ENCODE measurements around the gene KRTAP10-5.
"Not testable (repeated sequence)": the region's sequence is repeated elsewhere in the genome, so short reads cannot be mapped to it uniquely, and the experiment has no call there.

Gene KRTAP10-5

DNA sequence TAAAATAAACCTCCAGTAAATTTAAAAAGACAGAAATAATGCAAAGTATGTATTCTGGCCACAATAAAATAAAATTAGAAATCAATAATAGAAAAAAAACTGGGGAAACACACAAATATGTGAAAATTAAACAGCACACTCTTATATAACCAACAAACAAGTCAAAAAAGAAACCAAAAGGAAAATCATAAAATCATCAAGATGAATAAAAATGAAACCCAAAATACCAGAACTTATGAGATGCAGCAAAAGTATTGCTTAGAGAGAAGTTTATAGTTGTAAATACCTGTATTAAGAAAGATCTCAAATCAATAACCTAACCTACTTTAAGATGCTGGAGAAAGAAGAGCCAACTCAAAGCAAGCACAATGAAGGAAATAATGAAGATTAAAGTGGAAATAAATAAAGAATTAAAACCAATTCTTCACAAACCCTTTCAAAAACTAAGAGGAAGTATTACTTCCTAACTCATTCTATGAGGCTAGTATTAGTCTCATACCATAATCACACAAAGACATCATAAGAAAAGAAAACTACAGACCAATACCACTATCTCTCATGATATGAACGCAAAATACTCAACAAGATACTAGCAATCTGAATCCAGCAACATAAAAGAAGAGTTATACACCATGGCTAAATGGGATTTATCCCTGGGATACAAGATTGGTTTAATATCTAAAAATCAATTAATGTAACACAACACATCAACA is 15.4 kb downstream of the KRTAP10-5 start:
- H3K4me3 ChIP-seq (ENCODE audit: low read depth, low read length): no peak overlapping the region
- no peak for TF ChIP-seq CTCF (IDR thresholded peaks at IDR 0.05; ENCODE audit: low read depth, low read length, missing control alignments)
- no peak for DNase-seq
- H3K36me3 ChIP-seq (replicated peaks): no peaks in the 10 kb centered on the region
- H3K27me3 ChIP-seq (replicated peaks): no peaks in the 10 kb centered on the region
- in situ Hi-C loops (cut with HindIII; ENCODE audit: low pct_ligation_motif_present, low sequenced_read_pairs): no loop called here
- no peak overlapping the region for H3K27ac ChIP-seq

- no peak for DNase-seq
- in situ Hi-C loops (cut with HindIII; ENCODE audit: low pct_ligation_motif_present, low sequenced_read_pairs): no loop called here
- H3K4me3 ChIP-seq (ENCODE audit: low read depth, low read length): no peak overlapping the region
- no peak for TF ChIP-seq CTCF (IDR thresholded peaks at IDR 0.05; ENCODE audit: low read depth, low read length, missing control alignments)
- no peaks in the 10 kb centered on the region for H3K36me3 ChIP-seq (replicated peaks)
- H3K27ac ChIP-seq: no peak overlapping the region
- no peaks in the 10 kb centered on the region for H3K27me3 ChIP-seq (replicated peaks)
These were observed 16.3 kb downstream of the KRTAP10-5 start for GRCh38 chr21:44564099-44564498.

DNA sequence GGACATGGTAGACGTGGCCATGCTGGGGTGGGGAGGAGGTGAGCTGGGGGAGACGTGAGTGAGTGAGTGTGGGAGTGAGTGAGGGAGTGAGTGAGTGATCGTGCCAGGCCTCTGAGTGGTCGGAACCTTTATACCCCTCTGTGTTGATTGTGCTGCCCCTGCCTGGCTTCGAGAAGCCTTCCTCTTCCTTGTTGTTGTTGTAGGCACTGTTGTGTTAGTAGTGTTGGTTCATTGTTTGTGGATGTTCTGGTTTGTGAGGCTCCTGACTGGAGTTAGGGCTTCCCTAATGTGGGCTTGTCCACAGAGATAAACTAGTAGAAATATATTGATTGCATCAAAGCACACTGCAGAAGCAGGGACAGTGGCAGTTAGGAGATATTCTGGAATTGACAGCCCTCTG is 21.7 kb downstream of the KRTAP10-5 start, which contains the start of gene KRTAP10-3:
KRTAP10-3 (minus strand) TSS at position 101 of the 400 bp plus-strand sequence; CDS start at position 21, 80 bp downstream.
- peaks cover 12% of the 10 kb centered on the region for H3K27me3 ChIP-seq (replicated peaks)
- no peak within 1 kb of the TSS for H3K4me3 ChIP-seq (ENCODE audit: low read depth, low read length)
- DNase-seq: no peak
- H3K27ac ChIP-seq: no peak within 1 kb of the TSS
- in situ Hi-C loops (cut with HindIII; ENCODE audit: low pct_ligation_motif_present, low sequenced_read_pairs): no loop called here
- no peak for TF ChIP-seq CTCF (IDR thresholded peaks at IDR 0.05; ENCODE audit: low read depth, low read length, missing control alignments)
- no peaks in the 10 kb centered on the region for H3K36me3 ChIP-seq (replicated peaks)

GRCh38 chr21:44558329-44558675 is 22.1 kb downstream of the KRTAP10-5 start:
- H3K27ac ChIP-seq; DNase-seq; H3K4me3 ChIP-seq (ENCODE audit: low read depth, low read length); H3K36me3 ChIP-seq (replicated peaks); in situ Hi-C loops (cut with HindIII; ENCODE audit: low pct_ligation_motif_present, low sequenced_read_pairs): not testable (repeated sequence)
- H3K27me3 ChIP-seq (replicated peaks): peaks cover 12% of the 10 kb centered on the region

GRCh38 chr21:44557491-44558328 is 22.7 kb downstream of the KRTAP10-5 start:
- Histone ChIP-seq H3K27ac (no peak overlapping the region), H3K36me3 (replicated peaks) (no peaks in the 10 kb centered on the region), H3K27me3 (replicated peaks) (peaks cover 12% of the 10 kb centered on the region), H3K4me3 (ENCODE audit: low read depth, low read length) (no peak overlapping the region)
- in situ Hi-C loops (cut with HindIII; ENCODE audit: low pct_ligation_motif_present, low sequenced_read_pairs): no loop called here
- no peak for TF ChIP-seq CTCF (IDR thresholded peaks at IDR 0.05; ENCODE audit: low read depth, low read length, missing control alignments)
- no peak for DNase-seq

- no peak for DNase-seq
- Histone ChIP-seq H3K27me3 (replicated peaks) (peaks cover 12% of the 10 kb centered on the region), H3K4me3 (ENCODE audit: low read depth, low read length) (no peak overlapping the region), H3K36me3 (replicated peaks) (no peaks in the 10 kb centered on the region), H3K27ac (no peak overlapping the region)
- in situ Hi-C loops (cut with HindIII; ENCODE audit: low pct_ligation_motif_present, low sequenced_read_pairs): no loop called here
- TF ChIP-seq CTCF (IDR thresholded peaks at IDR 0.05; ENCODE audit: low read depth, low read length, missing control alignments): no peak
These were observed 23.5 kb downstream of the KRTAP10-5 start for GRCh38 chr21:44556879-44557278.

Measured in brain microvascular endothelial cell (primary cell).